ENCODE results near the gene ATP5MC3. TPM values are rescaled to one million over a fixed set of nuclear protein-coding genes. Genes with fewer than 3 reads are reported as not detected.
A peak's percentile ranks its signal among the peaks of the same experiment; 100 is the strongest.

Gene ATP5MC3
- total RNA-seq, 1 donor from 2014 or later = 159 TPM

GRCh38 chr2:175188761-175189160 is 7.3 kb upstream of the ATP5MC3 start:
- no peak for DNase-seq (ENCODE audit: low read depth)
- Histone ChIP-seq H3K36me3 (ENCODE audit: control insufficient read depth, insufficient read depth, low read length) (no peaks in the 10 kb centered on the region), H3K27me3 (ENCODE audit: control insufficient read depth, insufficient read depth, low read length) (no peaks in the 10 kb centered on the region), H3K4me3 (ENCODE audit: low read depth, low read length) (no peak overlapping the region)
- no peak for TF ChIP-seq CTCF (IDR thresholded peaks at IDR 0.05; ENCODE audit: insufficient read depth, low read length, poor library complexity, severe bottlenecking)

- H3K4me3 ChIP-seq (ENCODE audit: low read depth, low read length) = no peak overlapping the region
- TF ChIP-seq CTCF (IDR thresholded peaks at IDR 0.05; ENCODE audit: insufficient read depth, low read length, poor library complexity, severe bottlenecking) = peak; percentile 23
- no peaks in the 10 kb centered on the region for H3K36me3 ChIP-seq (ENCODE audit: control insufficient read depth, insufficient read depth, low read length)
- DNase-seq (ENCODE audit: low read depth) = no peak
- H3K27me3 ChIP-seq (ENCODE audit: control insufficient read depth, insufficient read depth, low read length) = no peaks in the 10 kb centered on the region
These were observed 5.9 kb upstream of the ATP5MC3 start for GRCh38 chr2:175187378-175187777.

- TF ChIP-seq CTCF (IDR thresholded peaks at IDR 0.05; ENCODE audit: insufficient read depth, low read length, poor library complexity, severe bottlenecking) = no peak
- Histone ChIP-seq H3K4me3 (ENCODE audit: low read depth, low read length) (no peak overlapping the region), H3K36me3 (ENCODE audit: control insufficient read depth, insufficient read depth, low read length) (no peaks in the 10 kb centered on the region), H3K27me3 (ENCODE audit: control insufficient read depth, insufficient read depth, low read length) (no peaks in the 10 kb centered on the region)
- no peak for DNase-seq (ENCODE audit: low read depth)
These were observed 2.2 kb upstream of the ATP5MC3 start for GRCh38 chr2:175183674-175184073.

GRCh38 chr2:175181877-175182308 is 383 bp upstream of the ATP5MC3 start:
- Histone ChIP-seq H3K27me3 (ENCODE audit: control insufficient read depth, insufficient read depth, low read length) (no peaks in the 10 kb centered on the region), H3K4me3 (ENCODE audit: low read depth, low read length) (peak overlapping the region; percentile 88), H3K36me3 (ENCODE audit: control insufficient read depth, insufficient read depth, low read length) (no peaks in the 10 kb centered on the region)
- no peak for DNase-seq (ENCODE audit: low read depth)
- TF ChIP-seq CTCF (IDR thresholded peaks at IDR 0.05; ENCODE audit: insufficient read depth, low read length, poor library complexity, severe bottlenecking) = no peak

- Histone ChIP-seq H3K27me3 (ENCODE audit: control insufficient read depth, insufficient read depth, low read length) (no peaks in the 10 kb centered on the region), H3K36me3 (ENCODE audit: control insufficient read depth, insufficient read depth, low read length) (no peaks in the 10 kb centered on the region), H3K4me3 (ENCODE audit: low read depth, low read length) (peak overlapping the region; percentile 88)
- DNase-seq (ENCODE audit: low read depth) = no peak
- TF ChIP-seq CTCF (IDR thresholded peaks at IDR 0.05; ENCODE audit: insufficient read depth, low read length, poor library complexity, severe bottlenecking) = no peak
These were observed 808 bp downstream of the ATP5MC3 start for GRCh38 chr2:175180701-175181103.

- no peak for DNase-seq (ENCODE audit: low read depth)
- Histone ChIP-seq H3K36me3 (ENCODE audit: control insufficient read depth, insufficient read depth, low read length) (no peaks in the 10 kb centered on the region), H3K4me3 (ENCODE audit: low read depth, low read length) (no peak overlapping the region), H3K27me3 (ENCODE audit: control insufficient read depth, insufficient read depth, low read length) (no peaks in the 10 kb centered on the region)
- TF ChIP-seq CTCF (IDR thresholded peaks at IDR 0.05; ENCODE audit: insufficient read depth, low read length, poor library complexity, severe bottlenecking) = no peak
These were observed 4.9 kb downstream of the ATP5MC3 start for GRCh38 chr2:175176624-175177023.

Data from kidney epithelial cell (primary cell).